ENCODE results near the gene DPP10. TPM values are rescaled to one million over a fixed set of nuclear protein-coding genes. Genes with fewer than 3 reads are reported as not detected.

The DPP10 gene
- total RNA-seq, 4 donors from 2014 or later, result 0.09 to 4.0 (median 0.38) TPM; not detected in 1

DNA sequence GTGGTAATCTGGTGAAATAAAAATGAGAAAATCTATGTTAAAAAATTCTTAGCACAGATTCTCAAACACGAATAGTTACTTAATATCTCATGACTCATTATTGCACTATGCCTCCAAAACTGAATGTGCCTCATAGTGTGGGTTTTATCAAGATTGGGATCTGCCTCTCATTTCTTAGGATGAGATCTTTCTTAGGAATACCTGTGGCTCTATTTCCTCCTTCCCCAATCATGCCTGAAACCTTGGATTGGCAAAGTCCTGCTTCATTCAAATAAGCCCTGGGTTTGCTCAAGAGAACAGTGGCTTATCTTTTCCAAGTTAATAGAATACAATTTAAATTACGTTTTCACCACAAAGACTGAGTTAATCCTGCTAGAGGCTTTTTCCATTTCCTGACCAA is 100.3 kb downstream of the DPP10 start:
- H3K4me1 ChIP-seq, result peaks cover 0 to 12% (median 0%) of the 10 kb centered on the region in 3 donors
- TF ChIP-seq, protein P1, sequence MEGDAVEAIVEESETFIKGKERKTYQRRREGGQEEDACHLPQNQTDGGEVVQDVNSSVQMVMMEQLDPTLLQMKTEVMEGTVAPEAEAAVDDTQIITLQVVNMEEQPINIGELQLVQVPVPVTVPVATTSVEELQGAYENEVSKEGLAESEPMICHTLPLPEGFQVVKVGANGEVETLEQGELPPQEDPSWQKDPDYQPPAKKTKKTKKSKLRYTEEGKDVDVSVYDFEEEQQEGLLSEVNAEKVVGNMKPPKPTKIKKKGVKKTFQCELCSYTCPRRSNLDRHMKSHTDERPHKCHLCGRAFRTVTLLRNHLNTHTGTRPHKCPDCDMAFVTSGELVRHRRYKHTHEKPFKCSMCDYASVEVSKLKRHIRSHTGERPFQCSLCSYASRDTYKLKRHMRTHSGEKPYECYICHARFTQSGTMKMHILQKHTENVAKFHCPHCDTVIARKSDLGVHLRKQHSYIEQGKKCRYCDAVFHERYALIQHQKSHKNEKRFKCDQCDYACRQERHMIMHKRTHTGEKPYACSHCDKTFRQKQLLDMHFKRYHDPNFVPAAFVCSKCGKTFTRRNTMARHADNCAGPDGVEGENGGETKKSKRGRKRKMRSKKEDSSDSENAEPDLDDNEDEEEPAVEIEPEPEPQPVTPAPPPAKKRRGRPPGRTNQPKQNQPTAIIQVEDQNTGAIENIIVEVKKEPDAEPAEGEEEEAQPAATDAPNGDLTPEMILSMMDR (IDR thresholded peaks at IDR 0.05), result no peak
- 6 to 16% methylated on average over 2 of the region's 2 CpGs for WGBS, 2 donors
- H3K36me3 ChIP-seq, result no peaks in the 10 kb centered on the region
- no peak for DNase-seq
- H3K27ac ChIP-seq, result peak overlapping the region in 1 of 4 donors; percentile 30
- intact Hi-C loops (cut with DNase I), result no loop called here
- H3K9me3 ChIP-seq, result no peaks in the 10 kb centered on the region
- no peaks in the 10 kb centered on the region for H3K27me3 ChIP-seq
- peak overlapping the region in 1 of 4 donors; percentile 32 for H3K4me3 ChIP-seq

DNA sequence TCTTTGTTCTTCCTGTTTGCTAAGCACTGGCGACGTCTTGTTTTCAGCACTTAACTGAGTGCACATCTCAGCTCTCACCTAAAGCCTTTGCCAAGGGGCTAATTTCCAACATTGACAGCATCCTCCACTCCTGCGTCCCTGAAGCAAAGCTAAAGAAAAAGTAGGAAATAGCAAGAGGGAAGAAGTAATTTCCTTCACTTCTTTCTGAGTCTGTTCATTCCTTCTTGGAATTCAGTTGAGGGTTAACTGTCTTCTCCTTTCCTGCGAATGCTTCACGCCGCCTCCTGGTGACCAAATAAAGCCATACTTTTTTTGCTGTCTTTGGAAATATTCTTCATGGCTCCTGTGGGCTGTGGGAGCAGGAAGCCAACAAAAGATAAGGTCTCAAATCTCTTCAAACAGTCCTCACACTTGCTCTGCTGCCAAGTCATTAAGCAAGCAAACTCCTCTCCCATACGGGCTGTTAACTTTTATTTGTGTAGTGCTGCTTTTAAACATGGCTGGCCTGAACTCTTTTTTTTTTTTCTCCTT is 100.9 kb downstream of the DPP10 start:
- peak overlapping the region in 2 of 4 donors; percentile 30 to 42 for H3K27ac ChIP-seq
- H3K27me3 ChIP-seq, result no peaks in the 10 kb centered on the region
- H3K4me1 ChIP-seq, result peaks cover 0 to 12% (median 0%) of the 10 kb centered on the region in 3 donors
- no peaks in the 10 kb centered on the region for H3K9me3 ChIP-seq
- H3K4me3 ChIP-seq, result peak overlapping the region in 1 of 4 donors; percentile 32
- no peak for DNase-seq
- no peaks in the 10 kb centered on the region for H3K36me3 ChIP-seq
- 3 to 16% methylated on average over 7 of the region's 7 CpGs for WGBS, 2 donors
- intact Hi-C loops (cut with DNase I), result no loop called here
- TF ChIP-seq, protein P1 (IDR thresholded peaks at IDR 0.05), result peak in 3 of 6 experiments; percentile 11 to 30 (median 26)
- TF ChIP-seq POLR2A (IDR thresholded peaks at IDR 0.05), result no peak

DNA sequence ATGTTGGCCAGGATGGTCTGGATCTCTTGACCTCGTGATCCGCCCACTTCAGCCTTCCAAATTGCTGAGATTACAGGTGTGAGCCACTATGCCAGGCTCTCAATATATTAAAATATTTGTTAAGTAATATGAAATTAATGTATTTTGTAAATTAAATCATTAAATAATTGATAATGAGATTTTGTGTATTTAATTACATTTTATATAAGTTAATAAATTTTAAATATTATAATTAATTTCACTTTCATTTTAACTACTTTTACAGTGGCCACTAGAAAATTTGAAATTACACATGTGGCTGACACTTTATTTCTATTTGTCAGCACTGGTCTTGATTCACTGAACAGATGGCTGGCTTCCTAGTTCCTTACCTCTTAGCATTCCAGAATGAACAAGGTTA is 102.6 kb downstream of the DPP10 start:
- 96 to 98% methylated on average over 2 of the region's 2 CpGs for WGBS, 2 donors
- Histone ChIP-seq H3K4me1 (peaks cover 0 to 12% (median 0%) of the 10 kb centered on the region in 3 donors), H3K27ac (no peak overlapping the region), H3K9me3 (no peaks in the 10 kb centered on the region), H3K36me3 (no peaks in the 10 kb centered on the region), H3K27me3 (no peaks in the 10 kb centered on the region), H3K4me3 (no peak overlapping the region)
- DNase-seq, result no peak
- intact Hi-C loops (cut with DNase I), result no loop called here
- TF ChIP-seq, protein P1 (IDR thresholded peaks at IDR 0.05), result no peak
- TF ChIP-seq POLR2A (IDR thresholded peaks at IDR 0.05), result no peak

DNA sequence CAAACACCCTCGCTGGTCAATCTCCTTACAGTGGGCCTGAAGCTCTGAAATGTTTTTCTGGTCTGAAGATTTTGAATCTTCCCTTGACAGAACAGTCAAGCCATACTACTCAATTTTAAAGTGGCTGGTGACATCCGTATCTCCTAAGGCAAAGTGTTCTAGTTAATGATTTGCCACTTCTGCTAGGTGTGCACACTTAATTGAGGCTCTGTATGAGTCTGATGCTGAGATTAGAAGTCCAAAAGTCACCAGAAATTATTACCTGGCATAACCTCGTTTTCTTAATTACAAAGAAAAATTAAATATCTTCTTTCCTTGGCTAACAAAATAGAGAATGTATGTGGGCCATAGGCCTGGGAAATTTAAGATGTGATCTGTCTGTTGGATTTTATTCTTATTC is 104.1 kb downstream of the DPP10 start:
- TF ChIP-seq POLR2A (IDR thresholded peaks at IDR 0.05), result no peak
- TF ChIP-seq, protein P1 (IDR thresholded peaks at IDR 0.05), result no peak
- no peaks in the 10 kb centered on the region for H3K27me3 ChIP-seq
- H3K4me3 ChIP-seq, result no peak overlapping the region
- no peak overlapping the region for H3K27ac ChIP-seq
- DNase-seq, result no peak
- no peaks in the 10 kb centered on the region for H3K36me3 ChIP-seq
- no peaks in the 10 kb centered on the region for H3K9me3 ChIP-seq
- WGBS, 2 donors, result 60 to 68% methylated on average over 3 of the region's 3 CpGs
- H3K4me1 ChIP-seq, result peaks cover 0 to 12% (median 0%) of the 10 kb centered on the region in 3 donors
- intact Hi-C loops (cut with DNase I), result no loop called here

DNA sequence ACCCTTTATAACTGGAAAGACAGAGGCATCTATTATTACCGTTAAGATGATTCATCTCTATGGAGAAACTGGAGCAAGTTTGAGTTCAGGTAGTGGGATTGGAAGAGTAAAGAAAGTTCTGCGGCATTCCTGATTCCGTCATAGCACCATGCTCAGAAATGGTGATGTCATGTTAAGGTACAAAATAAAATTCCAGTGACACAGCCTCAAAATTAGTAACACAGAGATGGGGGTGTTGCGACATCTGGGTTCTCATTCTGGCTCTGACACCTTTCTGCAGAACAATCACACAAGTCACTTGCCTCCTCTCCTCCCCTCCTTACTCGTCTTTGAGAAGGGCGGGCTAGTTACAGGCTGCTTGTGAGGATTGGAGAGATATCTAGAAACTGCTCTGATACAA is 105.7 kb downstream of the DPP10 start:
- TF ChIP-seq POLR2A (IDR thresholded peaks at IDR 0.05), result no peak
- TF ChIP-seq, protein P1 (IDR thresholded peaks at IDR 0.05), result no peak
- H3K36me3 ChIP-seq, result no peaks in the 10 kb centered on the region
- WGBS, 2 donors, result 70 to 89% methylated on average over 6 of the region's 6 CpGs
- H3K4me1 ChIP-seq, result peaks cover 0 to 7% (median 0%) of the 10 kb centered on the region in 3 donors
- intact Hi-C loops (cut with DNase I), result no loop called here
- H3K4me3 ChIP-seq, result no peak overlapping the region
- H3K9me3 ChIP-seq, result no peaks in the 10 kb centered on the region
- peaks cover 0 to 4% (median 0%) of the 10 kb centered on the region in 4 donors for H3K27me3 ChIP-seq
- no peak for DNase-seq
- no peak overlapping the region for H3K27ac ChIP-seq

All from esophagus squamous epithelium (tissue), 5 donors.